CD14-positive monocyte (primary cell): ENCODE measurements around the gene SHCBP1. TPM values are rescaled to one million over a fixed set of nuclear protein-coding genes. Genes with fewer than 3 reads are reported as not detected.

Experiments used
- DNase-seq, 3 donors: peaks; one replicate each; pipeline ENCODE4 v3.0.0-alpha.2; 2011 to 2022
- H2AFZ ChIP-seq: 2 replicates; pipeline ENCODE4 v1.6.0; 2012; ENCODE audit warnings: mild to moderate bottlenecking, low read depth, low read length, inconsistent platforms; ENCODE audit not compliant: insufficient read depth, poor library complexity, severe bottlenecking
- H3K27ac ChIP-seq, 2 donors: 1 replicate in 1 of 2; 2 replicates in 1 of 2; pipeline ENCODE4 v1.5.1; 2012 to 2013; ENCODE audit warnings: low read length in 2 of 2, control low read depth in 1 of 2, inconsistent platforms in 1 of 2, low read depth in 1 of 2, mild to moderate bottlenecking in 1 of 2
- H3K27me3 ChIP-seq, 2 donors: one replicate each; pipeline versions ENCODE4 v1.6.0 to v1.6.1; 2011 to 2013; ENCODE audit warnings: low read length in 2 of 2; ENCODE audit not compliant: control insufficient read depth in 2 of 2, insufficient read depth in 2 of 2
- H3K36me3 ChIP-seq, 2 donors: replicated peaks in 1 of 2; 1 replicate in 1 of 2; 2 replicates in 1 of 2; pipeline versions ENCODE4 v1.5.1 to v1.6.1; 2012 to 2013; ENCODE audit warnings: low read length in 2 of 2, control low read depth in 1 of 2, inconsistent platforms in 1 of 2, mild to moderate bottlenecking in 1 of 2; ENCODE audit not compliant: insufficient read depth in 2 of 2, control insufficient read depth in 1 of 2
- H3K4me1 ChIP-seq, 2 donors: 1 replicate in 1 of 2; 2 replicates in 1 of 2; pipeline versions ENCODE4 v1.5.1 to v1.6.1; 2012 to 2013; ENCODE audit warnings: low read length in 2 of 2, control low read depth in 1 of 2, inconsistent platforms in 1 of 2, mild to moderate bottlenecking in 1 of 2, moderate library complexity in 1 of 2; ENCODE audit not compliant: insufficient read depth in 2 of 2, control insufficient read depth in 1 of 2
- H3K4me2 ChIP-seq: replicated peaks from 2 replicates; pipeline ENCODE3; 2012; ENCODE audit warnings: low read length, moderate library complexity, mild to moderate bottlenecking; ENCODE audit not compliant: poor library complexity, severe bottlenecking; ENCODE audit errors: extremely low read depth
- H3K4me3 ChIP-seq, 3 experiments: fragments of 200-600 bp in 1 of 3; sonication (generic) in 1 of 3; replicated peaks in 1 of 3; 1 replicate in 2 of 3; 2 replicates in 1 of 3; pipeline ENCODE4 v1.5.1; 2011 to 2013; ENCODE audit warnings: low read length in 3 of 3, mild to moderate bottlenecking in 3 of 3, control low read depth in 2 of 3, low read depth in 2 of 3, inconsistent platforms in 1 of 3, moderate library complexity in 1 of 3
- H3K79me2 ChIP-seq: 2 replicates; pipeline ENCODE4 v1.6.0; 2012; ENCODE audit warnings: mild to moderate bottlenecking, control low read depth, inconsistent platforms, low read length, moderate library complexity; ENCODE audit not compliant: insufficient read depth
- H3K9ac ChIP-seq: 2 replicates; pipeline ENCODE4 v1.6.0; 2017; ENCODE audit warnings: low read length, mild to moderate bottlenecking; ENCODE audit not compliant: insufficient read depth, poor library complexity, severe bottlenecking
- H3K9me3 ChIP-seq, 2 donors: replicated peaks in 1 of 2; 1 replicate in 1 of 2; 2 replicates in 1 of 2; pipeline versions ENCODE4 v1.5.1 to v1.6.1; 2012 to 2013; ENCODE audit warnings: low read length in 2 of 2, control low read depth in 1 of 2; ENCODE audit not compliant: control insufficient read depth in 1 of 2, insufficient read depth in 1 of 2
- H4K20me1 ChIP-seq: 2 replicates; pipeline ENCODE4 v1.6.0; 2012; ENCODE audit warnings: mild to moderate bottlenecking, low read length, control low read depth, moderate library complexity; ENCODE audit not compliant: insufficient read depth
- H3K27ac Mint-ChIP-seq, 7 donors: one replicate each; pipeline ENCODE4 v1.8.0; 2020; ENCODE audit warnings: mild to moderate bottlenecking in 7 of 7, mixed read lengths in 7 of 7, moderate library complexity in 6 of 7, inconsistent platforms in 2 of 7
- H3K27me3 Mint-ChIP-seq, 3 donors: one replicate each; pipeline ENCODE4 v1.8.0; 2021 to 2022; ENCODE audit warnings: low read depth in 3 of 3, mild to moderate bottlenecking in 3 of 3, mixed read lengths in 3 of 3, moderate library complexity in 3 of 3, inconsistent platforms in 1 of 3
- H3K36me3 Mint-ChIP-seq, 2 donors: one replicate each; pipeline ENCODE4 v1.8.0; 2020; ENCODE audit warnings: mixed read lengths in 2 of 2, inconsistent platforms in 1 of 2, mild to moderate bottlenecking in 1 of 2
- H3K4me1 Mint-ChIP-seq: one replicate; pipeline ENCODE4 v1.8.0; 2020; ENCODE audit warnings: mild to moderate bottlenecking, mixed read lengths
- H3K4me3 Mint-ChIP-seq, 2 donors: one replicate each; pipeline ENCODE4 v1.8.0; 2020; ENCODE audit warnings: mild to moderate bottlenecking in 2 of 2, mixed read lengths in 2 of 2, moderate library complexity in 1 of 2
- H3K9me3 Mint-ChIP-seq, 7 donors: one replicate each; pipeline ENCODE4 v1.8.0; 2020 to 2022; ENCODE audit warnings: mixed read lengths in 7 of 7, mild to moderate bottlenecking in 6 of 7, moderate library complexity in 6 of 7, inconsistent platforms in 2 of 7
- WGBS: methylation state at CpG from one replicate; pipeline ENCODE4 v1.1.5; 2013; ENCODE audit warnings: missing lambda C conversion rate; ENCODE audit not compliant: insufficient coverage; 5-methylcytosine and 5-hydroxymethylcytosine counted together
- intact Hi-C, 2 donors: fragments of 100-400 bp; cut with micrococcal nuclease; formaldehyde crosslinking; loops; one replicate each; pipeline versions ENCODE4 v1.15.0 to v1.15.1; 2023
- polyA plus RNA-seq, 3 donors: library from polyadenylated mRNA; depleted of rRNA in 1 of 3; unstranded in 2 of 3; stranded (reverse) in 1 of 3; fragments of 300-500 nt in 2 of 3; fragments of >200 nt in 1 of 3; fragmentation: Illumina TruSeq in 2 of 3; gene quantifications; 1 replicate in 2 of 3; 2 replicates in 1 of 3; pipeline ENCODE4 v1.2.3, GENCODE V29; 2012 to 2021
- TF ChIP-seq, protein P1 (sequence below): fragments of 200-600 bp; IDR thresholded peaks from one replicate; pipeline ENCODE4 v1.8.0; 2022; ENCODE audit warnings: antibody characterized with exemption, mild to moderate bottlenecking

SHCBP1 gene
- polyA plus RNA-seq, 3 donors: 0.45 to 2.3 (median 0.93) TPM

DNA sequence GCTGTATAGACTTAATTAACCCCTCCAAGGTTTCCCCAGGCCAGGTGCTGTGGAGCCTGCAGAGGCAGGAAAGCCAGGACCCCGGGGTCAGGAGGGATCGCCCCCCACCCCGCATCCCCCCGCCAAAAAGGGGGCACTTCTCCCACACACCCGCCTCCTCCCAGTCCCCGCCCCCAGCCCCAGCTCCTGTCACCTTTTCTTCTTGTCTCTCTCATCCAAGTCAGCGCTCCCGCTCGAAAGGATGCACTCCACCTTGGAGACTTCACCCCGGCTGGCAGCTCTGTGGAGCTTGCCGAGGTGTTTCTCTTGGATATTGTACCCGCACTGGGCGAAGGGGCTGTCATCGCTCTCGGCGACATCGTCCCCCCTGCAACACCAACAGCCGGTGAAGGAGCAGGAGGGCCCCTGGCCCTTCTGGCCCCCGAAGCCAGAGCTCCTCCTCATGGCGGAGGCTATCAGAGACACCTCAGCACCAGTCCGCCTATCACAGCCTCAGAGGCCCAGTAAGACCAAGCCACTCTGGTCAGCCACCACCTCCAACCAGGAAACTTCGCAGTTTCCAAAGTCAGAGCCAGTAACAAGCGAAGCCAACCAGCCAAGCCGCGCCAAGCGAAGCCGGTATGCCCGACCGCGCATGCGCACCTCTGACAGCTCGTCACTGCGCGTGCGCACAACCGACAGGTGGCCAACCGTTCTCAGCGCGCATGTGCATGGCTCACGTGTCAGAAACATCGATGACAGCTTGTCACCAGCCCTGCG, 52.5 kb downstream of the SHCBP1 start:
- Mint-ChIP-seq H3K27me3 (peaks cover 5 to 22% (median 21%) of the 10 kb centered on the region in 3 donors), H3K9me3 (peaks cover 2 to 23% (median 13%) of the 10 kb centered on the region in 7 donors), H3K4me1 (peaks cover 4% of the 10 kb centered on the region), H3K4me3 (no peak overlapping the region), H3K36me3 (no peaks in the 10 kb centered on the region), H3K27ac (no peak overlapping the region)
- no peak overlapping the region for H2AFZ ChIP-seq
- H3K36me3 ChIP-seq: no peaks in the 10 kb centered on the region
- H3K9me3 ChIP-seq: peaks cover 0 to 10% of the 10 kb centered on the region in 2 donors
- 83% methylated on average over 37 of the region's 42 CpGs for WGBS
- intact Hi-C loops: no loop called here
- H3K4me2 ChIP-seq: no peak overlapping the region
- no peaks in the 10 kb centered on the region for H4K20me1 ChIP-seq
- no peak for DNase-seq
- H3K4me3 ChIP-seq: no peak overlapping the region
- H3K27me3 ChIP-seq: peaks cover 0 to 13% of the 10 kb centered on the region in 2 donors
- H3K9ac ChIP-seq: no peak overlapping the region
- H3K79me2 ChIP-seq: no peaks in the 10 kb centered on the region
- no peak overlapping the region for H3K27ac ChIP-seq
- no peaks in the 10 kb centered on the region for H3K4me1 ChIP-seq
- TF ChIP-seq, protein P1, sequence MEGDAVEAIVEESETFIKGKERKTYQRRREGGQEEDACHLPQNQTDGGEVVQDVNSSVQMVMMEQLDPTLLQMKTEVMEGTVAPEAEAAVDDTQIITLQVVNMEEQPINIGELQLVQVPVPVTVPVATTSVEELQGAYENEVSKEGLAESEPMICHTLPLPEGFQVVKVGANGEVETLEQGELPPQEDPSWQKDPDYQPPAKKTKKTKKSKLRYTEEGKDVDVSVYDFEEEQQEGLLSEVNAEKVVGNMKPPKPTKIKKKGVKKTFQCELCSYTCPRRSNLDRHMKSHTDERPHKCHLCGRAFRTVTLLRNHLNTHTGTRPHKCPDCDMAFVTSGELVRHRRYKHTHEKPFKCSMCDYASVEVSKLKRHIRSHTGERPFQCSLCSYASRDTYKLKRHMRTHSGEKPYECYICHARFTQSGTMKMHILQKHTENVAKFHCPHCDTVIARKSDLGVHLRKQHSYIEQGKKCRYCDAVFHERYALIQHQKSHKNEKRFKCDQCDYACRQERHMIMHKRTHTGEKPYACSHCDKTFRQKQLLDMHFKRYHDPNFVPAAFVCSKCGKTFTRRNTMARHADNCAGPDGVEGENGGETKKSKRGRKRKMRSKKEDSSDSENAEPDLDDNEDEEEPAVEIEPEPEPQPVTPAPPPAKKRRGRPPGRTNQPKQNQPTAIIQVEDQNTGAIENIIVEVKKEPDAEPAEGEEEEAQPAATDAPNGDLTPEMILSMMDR: no peak

DNA sequence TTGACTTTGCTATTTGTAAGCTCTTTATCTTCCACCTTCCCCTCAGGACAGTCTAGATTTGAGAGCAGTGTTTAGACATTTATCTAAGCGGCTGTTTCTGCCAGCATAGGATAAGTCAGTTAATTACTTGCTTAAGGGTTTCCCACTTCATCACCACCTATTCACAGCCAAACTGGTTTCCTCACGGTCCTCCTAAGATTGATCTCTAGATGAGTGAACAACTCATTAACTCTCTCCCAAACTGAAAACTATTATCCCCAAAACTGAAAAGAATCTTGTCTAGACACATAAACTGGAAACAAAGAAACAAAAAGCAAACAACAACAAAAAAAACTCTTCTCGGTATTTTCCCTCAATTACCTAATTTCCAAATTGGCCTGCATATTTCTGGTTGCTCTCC, 58.2 kb downstream of the SHCBP1 start:
- H3K4me3 Mint-ChIP-seq: no peak overlapping the region
- WGBS: 90% methylated on average over 2 of the region's 3 CpGs
- H3K4me3 ChIP-seq: no peak overlapping the region

More for the DNA sequence above, 58.2 kb downstream of the SHCBP1 start:
- no peak for DNase-seq
- Histone ChIP-seq H2AFZ (no peak overlapping the region), H3K27me3 (peaks cover 0 to 32% of the 10 kb centered on the region in 2 donors), H3K9me3 (no peaks in the 10 kb centered on the region), H4K20me1 (no peaks in the 10 kb centered on the region), H3K36me3 (no peaks in the 10 kb centered on the region), H3K79me2 (no peaks in the 10 kb centered on the region), H3K4me2 (no peak overlapping the region), H3K4me1 (no peaks in the 10 kb centered on the region), H3K9ac (no peak overlapping the region), H3K27ac (no peak overlapping the region)
- H3K36me3 Mint-ChIP-seq: no peaks in the 10 kb centered on the region
- H3K27ac Mint-ChIP-seq: no peak overlapping the region
- H3K9me3 Mint-ChIP-seq: peaks cover 0 to under 1% (median 0%) of the 10 kb centered on the region in 7 donors
- intact Hi-C loops: no loop called here
- H3K4me1 Mint-ChIP-seq: no peaks in the 10 kb centered on the region
- TF ChIP-seq, protein P1: no peak
- peaks cover 8 to 27% (median 22%) of the 10 kb centered on the region in 3 donors for H3K27me3 Mint-ChIP-seq
